AG04450 (cell line): ENCODE data around the gene PODXL2. TPM values are rescaled to one million over a fixed set of nuclear protein-coding genes. Genes with fewer than 3 reads are reported as not detected.

Experiments used
- CTCF ChIA-PET: fragments of 300-600, 350-600 bp; formaldehyde crosslinking; extraction: SDS; loops from one replicate; lab custom pipeline; 2022; ENCODE audit warnings: antibody characterized with exemption, inconsistent platforms; lab: Charles Lee
- POLR2A ChIA-PET: fragments of 350-600 bp; formaldehyde crosslinking; extraction: SDS; loops from one replicate; lab custom pipeline; 2021; ENCODE audit warnings: antibody characterized with exemption, inconsistent platforms; lab: Yijun Ruan, JAX
- DNase-seq: peaks from one replicate; pipeline ENCODE4 v3.0.0-alpha.2; 2011; ENCODE audit warnings: low read depth, low spot score
- H3K27ac ChIP-seq: one replicate; pipeline ENCODE4 v1.5.1; 2012; ENCODE audit warnings: low read depth, low read length, control low read depth
- H3K27me3 ChIP-seq: one replicate; pipeline ENCODE4 v1.6.0; 2012; ENCODE audit warnings: low read length; ENCODE audit not compliant: control insufficient read depth, insufficient read depth
- H3K4me3 ChIP-seq: 2 replicates; pipeline ENCODE4 v1.5.1; 2011; ENCODE audit warnings: mild to moderate bottlenecking, low read depth, low read length, control low read depth
- H3K9me3 ChIP-seq: 2 replicates; pipeline ENCODE4 v1.5.1; 2012; ENCODE audit warnings: low read length; ENCODE audit not compliant: control insufficient read depth, insufficient read depth
- polyA plus RNA-seq: library from polyadenylated mRNA; depleted of rRNA; stranded (reverse); fragments of >200 nt; gene quantifications from 2 replicates; pipeline ENCODE4 v1.2.3, GENCODE V29; 2011
- TF ChIP-seq, protein P1 (sequence below): IDR thresholded peaks from 2 replicates; pipeline ENCODE4 v1.5.1; 2011; ENCODE audit warnings: low read depth, low read length, control low read depth, inconsistent platforms

Gene PODXL2
- polyA plus RNA-seq, 1 experiment, result 1.5 TPM

DNA sequence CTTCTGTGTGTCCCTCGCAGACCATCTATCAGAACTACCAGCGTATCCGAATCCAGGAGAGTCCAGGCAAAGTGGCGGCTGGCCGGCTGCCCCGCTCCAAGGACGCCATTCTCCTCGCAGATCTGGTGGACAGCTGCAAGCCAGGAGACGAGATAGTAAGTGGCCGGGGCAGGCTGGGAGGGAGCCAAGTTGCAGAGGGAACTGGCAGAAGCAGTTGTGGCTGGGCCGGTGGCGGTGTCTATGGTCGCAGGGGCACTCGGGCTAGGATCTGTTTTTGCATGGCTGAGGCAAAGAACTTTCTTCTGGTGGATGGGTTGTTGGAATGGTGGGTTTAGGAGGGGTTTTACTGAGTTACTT is 20.6 kb upstream of the PODXL2 start:
- Histone ChIP-seq H3K4me3 (no peak overlapping the region), H3K27me3 (no peaks in the 10 kb centered on the region), H3K9me3 (no peaks in the 10 kb centered on the region), H3K27ac (no peak overlapping the region)
- ChIA-PET POLR2A (no interaction called here), CTCF (no interaction called here)
- DNase-seq, result no peak
- TF ChIP-seq, protein P1, sequence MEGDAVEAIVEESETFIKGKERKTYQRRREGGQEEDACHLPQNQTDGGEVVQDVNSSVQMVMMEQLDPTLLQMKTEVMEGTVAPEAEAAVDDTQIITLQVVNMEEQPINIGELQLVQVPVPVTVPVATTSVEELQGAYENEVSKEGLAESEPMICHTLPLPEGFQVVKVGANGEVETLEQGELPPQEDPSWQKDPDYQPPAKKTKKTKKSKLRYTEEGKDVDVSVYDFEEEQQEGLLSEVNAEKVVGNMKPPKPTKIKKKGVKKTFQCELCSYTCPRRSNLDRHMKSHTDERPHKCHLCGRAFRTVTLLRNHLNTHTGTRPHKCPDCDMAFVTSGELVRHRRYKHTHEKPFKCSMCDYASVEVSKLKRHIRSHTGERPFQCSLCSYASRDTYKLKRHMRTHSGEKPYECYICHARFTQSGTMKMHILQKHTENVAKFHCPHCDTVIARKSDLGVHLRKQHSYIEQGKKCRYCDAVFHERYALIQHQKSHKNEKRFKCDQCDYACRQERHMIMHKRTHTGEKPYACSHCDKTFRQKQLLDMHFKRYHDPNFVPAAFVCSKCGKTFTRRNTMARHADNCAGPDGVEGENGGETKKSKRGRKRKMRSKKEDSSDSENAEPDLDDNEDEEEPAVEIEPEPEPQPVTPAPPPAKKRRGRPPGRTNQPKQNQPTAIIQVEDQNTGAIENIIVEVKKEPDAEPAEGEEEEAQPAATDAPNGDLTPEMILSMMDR, result no peak

DNA sequence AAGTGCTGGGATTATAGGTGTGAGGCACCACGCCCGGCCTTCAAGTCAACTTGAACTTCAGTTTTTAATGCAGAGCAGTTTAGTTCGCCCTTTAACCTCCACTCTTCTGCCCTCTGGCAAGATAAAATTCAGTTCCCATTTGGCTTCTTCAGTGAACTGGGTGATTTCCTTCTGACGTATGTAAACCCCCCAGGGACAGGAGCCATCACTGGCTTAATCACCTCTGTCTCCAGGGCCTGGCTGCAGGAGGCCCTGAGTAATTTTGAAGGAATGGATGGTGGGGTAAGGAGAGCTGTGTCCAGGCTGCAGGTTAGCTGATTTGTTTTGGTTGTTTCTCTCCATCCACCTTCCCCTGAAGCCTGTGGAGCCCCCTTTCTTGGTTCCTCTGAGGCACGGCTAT is 18.9 kb upstream of the PODXL2 start:
- DNase-seq, result no peak
- CTCF ChIA-PET, result no interaction called here
- no peak overlapping the region for H3K4me3 ChIP-seq

DNA sequence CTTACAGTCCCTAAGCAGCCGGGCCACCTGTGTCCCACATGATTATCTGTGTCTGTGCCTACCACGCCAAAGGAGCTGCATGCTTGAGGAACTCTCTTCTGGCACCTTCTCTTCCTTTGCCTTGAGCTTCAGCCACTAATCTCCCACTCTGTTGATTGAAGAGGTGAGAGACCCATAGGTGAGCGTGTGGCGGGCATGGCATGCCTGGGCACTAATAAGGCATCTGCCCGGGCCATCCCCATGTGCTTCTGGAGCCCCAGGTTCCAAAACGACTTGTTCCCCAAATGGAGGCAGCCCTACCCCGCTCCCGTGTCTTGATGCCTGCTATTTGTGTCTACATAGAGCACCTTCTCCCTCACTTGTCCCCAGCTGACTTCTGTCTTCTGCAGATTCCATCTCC is 17.7 kb upstream of the PODXL2 start:
- POLR2A ChIA-PET, result no interaction called here
- TF ChIP-seq, protein P1, result no peak
- no peak for DNase-seq
- no peaks in the 10 kb centered on the region for H3K27me3 ChIP-seq
- no peak overlapping the region for H3K4me3 ChIP-seq
- no peaks in the 10 kb centered on the region for H3K9me3 ChIP-seq
- no peak overlapping the region for H3K27ac ChIP-seq
- CTCF ChIA-PET, result no interaction called here

More for the DNA sequence above, 18.9 kb upstream of the PODXL2 start:
- H3K27me3 ChIP-seq, result no peaks in the 10 kb centered on the region
- TF ChIP-seq, protein P1, result no peak
- no peaks in the 10 kb centered on the region for H3K9me3 ChIP-seq
- POLR2A ChIA-PET, result no interaction called here
- no peak overlapping the region for H3K27ac ChIP-seq

DNA sequence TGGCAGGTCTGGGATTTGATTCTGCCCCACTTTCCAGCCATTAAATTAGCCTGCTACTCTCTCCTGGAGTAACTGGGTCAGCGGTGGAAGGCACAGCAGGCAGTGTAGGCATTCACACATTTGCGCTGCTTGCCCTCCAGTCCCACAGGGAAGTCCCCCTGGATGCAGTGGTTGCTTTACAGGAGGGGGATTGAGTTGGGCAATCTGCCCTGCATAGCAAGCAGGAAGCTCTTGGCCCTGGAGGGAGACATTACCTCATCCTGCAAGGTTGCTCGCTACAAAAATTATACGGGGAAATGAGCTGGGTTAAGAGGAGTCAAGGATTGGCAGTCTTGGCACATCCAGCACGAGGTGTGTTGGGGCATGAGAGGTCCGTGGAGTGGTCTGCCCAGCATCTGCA is 16.0 kb upstream of the PODXL2 start:
- POLR2A ChIA-PET, result interaction anchor here (0.5 kb wide), 1 partner anchor 22 kb away, joined by 5 read pairs; no protein-coding TSS in a partner anchor
- DNase-seq, result no peak
- CTCF ChIA-PET, result no interaction called here
- no peaks in the 10 kb centered on the region; the same call in 1 of the 2 replicates for H3K9me3 ChIP-seq
- H3K27ac ChIP-seq, result no peak overlapping the region
- no peaks in the 10 kb centered on the region for H3K27me3 ChIP-seq
- TF ChIP-seq, protein P1, result no peak
- no peak overlapping the region for H3K4me3 ChIP-seq

DNA sequence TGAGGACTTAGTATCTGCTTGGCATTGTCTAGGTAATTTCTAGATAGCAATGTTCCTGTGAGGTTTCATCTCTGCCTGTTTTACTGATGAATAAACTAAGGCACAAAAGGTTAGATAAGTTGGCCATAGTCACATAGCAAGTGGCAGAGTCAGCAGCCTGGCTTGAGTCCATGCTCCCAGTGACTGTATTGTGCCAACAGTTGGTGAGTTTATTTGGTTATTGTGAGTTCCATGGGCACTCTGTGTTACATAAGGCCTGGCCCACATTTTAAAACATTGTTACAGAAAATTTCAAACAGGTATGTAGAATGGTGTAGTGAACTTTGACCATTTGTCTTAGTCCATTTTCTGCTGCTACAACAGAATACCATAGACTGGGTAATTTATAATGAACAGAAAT is 15.6 kb upstream of the PODXL2 start:
- CTCF ChIA-PET, result no interaction called here
- no peak for DNase-seq
- Histone ChIP-seq H3K4me3 (no peak overlapping the region), H3K9me3 (no peaks in the 10 kb centered on the region; the same call in 1 of the 2 replicates), H3K27ac (no peak overlapping the region), H3K27me3 (no peaks in the 10 kb centered on the region)
- TF ChIP-seq, protein P1, result no peak
- POLR2A ChIA-PET, result interaction anchor here (0.5 kb wide), 1 partner anchor 22 kb away, joined by 5 read pairs; no protein-coding TSS in a partner anchor
